ENCODE results near the gene SLC38A11.
"Not testable (repeated sequence)": the region's sequence is repeated elsewhere in the genome, so short reads cannot be mapped to it uniquely, and the experiment has no call there.

SLC38A11 gene

GRCh38 chr2:164992818-164993217 is 37.5 kb upstream of the SLC38A11 start:
- H3K36me3 ChIP-seq: no peaks in the 10 kb centered on the region
- DNase-seq: peak; percentile 46
- no peaks in the 10 kb centered on the region for H3K9me3 ChIP-seq (ENCODE audit: severe bottlenecking)
- TF ChIP-seq CTCF (IDR thresholded peaks at IDR 0.05; ENCODE audit: low read depth, low read length): no peak
- H3K27me3 ChIP-seq (ENCODE audit: insufficient read depth, low read depth, severe bottlenecking): no peaks in the 10 kb centered on the region
- H3K27ac ChIP-seq: no peak overlapping the region
- no peak overlapping the region for H3K4me3 ChIP-seq (ENCODE audit: low read depth, low read length)

DNA sequence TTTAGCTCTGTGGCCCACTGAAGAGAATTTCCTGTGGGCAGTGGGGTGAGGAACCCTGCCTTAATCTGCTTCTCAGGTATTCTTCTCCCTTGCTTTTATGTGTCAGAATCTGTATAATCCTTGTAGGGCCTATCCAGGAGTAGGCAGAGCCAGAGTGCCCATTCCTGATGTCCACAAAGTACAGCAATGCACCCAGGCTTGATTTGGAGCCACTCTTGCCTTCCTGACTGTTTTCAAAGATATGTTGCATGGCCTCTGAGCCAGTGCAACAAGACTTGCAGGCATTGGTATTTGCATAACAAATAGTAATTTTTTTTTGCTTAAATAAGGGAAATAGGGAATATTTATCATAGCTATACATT is 36.7 kb upstream of the SLC38A11 start:
- H3K4me3 ChIP-seq (ENCODE audit: low read depth, low read length); DNase-seq; H3K27me3 ChIP-seq (ENCODE audit: insufficient read depth, low read depth, severe bottlenecking); H3K27ac ChIP-seq; H3K9me3 ChIP-seq (ENCODE audit: severe bottlenecking); H3K36me3 ChIP-seq: not testable (repeated sequence)

GRCh38 chr2:164991361-164992092 is 36.2 kb upstream of the SLC38A11 start:
- H3K9me3 ChIP-seq (ENCODE audit: severe bottlenecking); H3K27me3 ChIP-seq (ENCODE audit: insufficient read depth, low read depth, severe bottlenecking); H3K4me3 ChIP-seq (ENCODE audit: low read depth, low read length); DNase-seq; H3K36me3 ChIP-seq; H3K27ac ChIP-seq: not testable (repeated sequence)

- H3K4me3 ChIP-seq (ENCODE audit: low read depth, low read length); H3K27ac ChIP-seq; H3K9me3 ChIP-seq (ENCODE audit: severe bottlenecking); DNase-seq; H3K27me3 ChIP-seq (ENCODE audit: insufficient read depth, low read depth, severe bottlenecking); H3K36me3 ChIP-seq: not testable (repeated sequence)
Observed at GRCh38 chr2:164990953-164991352, 35.6 kb upstream of the SLC38A11 start.

GRCh38 chr2:164988805-164989204 is 33.5 kb upstream of the SLC38A11 start:
- not testable (repeated sequence) for H3K4me3 ChIP-seq (ENCODE audit: low read depth, low read length); DNase-seq; H3K27me3 ChIP-seq (ENCODE audit: insufficient read depth, low read depth, severe bottlenecking); H3K9me3 ChIP-seq (ENCODE audit: severe bottlenecking); H3K27ac ChIP-seq; H3K36me3 ChIP-seq

- not testable (repeated sequence) for H3K9me3 ChIP-seq (ENCODE audit: severe bottlenecking); DNase-seq; H3K36me3 ChIP-seq; H3K4me3 ChIP-seq (ENCODE audit: low read depth, low read length); H3K27ac ChIP-seq; H3K27me3 ChIP-seq (ENCODE audit: insufficient read depth, low read depth, severe bottlenecking)
Observed at GRCh38 chr2:164986027-164986426, 30.7 kb upstream of the SLC38A11 start.

GRCh38 chr2:164984428-164984827 is 29.1 kb upstream of the SLC38A11 start:
- no peak for TF ChIP-seq CTCF (IDR thresholded peaks at IDR 0.05; ENCODE audit: low read depth, low read length)
- H3K4me3 ChIP-seq (ENCODE audit: low read depth, low read length): no peak overlapping the region
- no peaks in the 10 kb centered on the region for H3K36me3 ChIP-seq
- no peak overlapping the region for H3K27ac ChIP-seq
- no peaks in the 10 kb centered on the region for H3K9me3 ChIP-seq (ENCODE audit: severe bottlenecking)
- no peaks in the 10 kb centered on the region for H3K27me3 ChIP-seq (ENCODE audit: insufficient read depth, low read depth, severe bottlenecking)
- DNase-seq: no peak

- Histone ChIP-seq H3K36me3 (no peaks in the 10 kb centered on the region), H3K27me3 (ENCODE audit: insufficient read depth, low read depth, severe bottlenecking) (no peaks in the 10 kb centered on the region), H3K27ac (no peak overlapping the region), H3K4me3 (ENCODE audit: low read depth, low read length) (no peak overlapping the region), H3K9me3 (ENCODE audit: severe bottlenecking) (no peaks in the 10 kb centered on the region)
- TF ChIP-seq CTCF (IDR thresholded peaks at IDR 0.05; ENCODE audit: low read depth, low read length): no peak
- DNase-seq: no peak
Observed at GRCh38 chr2:164981217-164981990, 26.1 kb upstream of the SLC38A11 start.

DNA sequence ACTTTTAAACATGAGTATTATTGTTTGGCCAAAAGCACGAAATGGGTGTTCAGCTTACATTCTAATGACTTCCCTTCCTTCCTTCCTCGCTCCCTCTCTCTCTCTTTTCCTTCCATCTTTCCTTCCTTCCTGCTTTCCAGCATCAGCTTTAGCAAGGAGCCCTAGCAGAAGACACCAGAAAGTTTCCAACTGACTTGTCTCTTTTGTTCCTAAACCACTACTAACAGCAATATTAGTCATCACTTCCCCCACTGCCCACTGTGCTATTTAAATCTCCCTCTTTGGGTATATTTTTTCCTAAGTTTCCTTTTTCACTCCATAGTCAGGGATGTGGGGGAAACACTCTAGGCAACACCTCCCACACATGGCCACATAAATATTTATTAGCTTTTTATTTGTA is 25.4 kb upstream of the SLC38A11 start:
- H3K9me3 ChIP-seq (ENCODE audit: severe bottlenecking); H3K4me3 ChIP-seq (ENCODE audit: low read depth, low read length); H3K27ac ChIP-seq; DNase-seq; H3K27me3 ChIP-seq (ENCODE audit: insufficient read depth, low read depth, severe bottlenecking); H3K36me3 ChIP-seq: not testable (repeated sequence)

All from WERI-Rb-1 (cell line).